A549 (cell line): ENCODE data around the gene PDHB. TPM values are rescaled to one million over a fixed set of nuclear protein-coding genes. Genes with fewer than 3 reads are reported as not detected.

Source experiments
- ATAC-seq, 2 experiments: fragments of 200-7000 bp in 1 of 2; fragments of >200 bp in 1 of 2; cut with Nextera tagmentation in 1 of 2; cut with Tn5 transposase in 1 of 2; 3 replicates each; pipeline versions ENCODE4 v1.8.0 to v1.9.1; 2018 to 2020; ENCODE audit warnings: mild to moderate bottlenecking in 1 of 2, moderate library complexity in 1 of 2
- CTCF ChIA-PET: fragments of 300-600 bp; sonication (Branson Sonifier 250); formaldehyde crosslinking; extraction: SDS; loops from one replicate; lab custom pipeline; 2021; ENCODE audit warnings: antibody characterized with exemption, inconsistent platforms; lab: Yijun Ruan, JAX
- POLR2A ChIA-PET: fragments of 350-600 bp; formaldehyde crosslinking; extraction: SDS; loops from one replicate; lab custom pipeline; 2021; ENCODE audit warnings: antibody characterized with exemption, inconsistent platforms; lab: Yijun Ruan, JAX
- DNase-seq, 2 experiments: peaks; one replicate each; pipeline versions ENCODE4 v3.0.0 to v3.0.0-alpha.2; 2011 to 2016; ENCODE audit warnings: low read depth in 1 of 2, low spot score in 1 of 2
- FAIRE-seq: peaks from 2 replicates; lab custom pipeline; 2011; peaks lifted over from hg19 to GRCh38; lab: Jason Lieb, UNC
- H3K27ac ChIP-seq, 2 experiments: fragments of >200 bp; sonication (Bioruptor Twin); formaldehyde crosslinking; 3 replicates each; pipeline ENCODE4 v1.5.1; 2016 to 2017
- H3K4me1 ChIP-seq: fragments of >200 bp; sonication (Bioruptor Twin); formaldehyde crosslinking; 3 replicates; pipeline ENCODE4 v1.6.1; 2016
- H3K4me2 ChIP-seq: fragments of >200 bp; sonication (Bioruptor Twin); formaldehyde crosslinking; 3 replicates; pipeline ENCODE4 v1.6.1; 2016
- H3K4me3 ChIP-seq: fragments of >200 bp; sonication (Bioruptor Twin); formaldehyde crosslinking; 3 replicates; pipeline ENCODE4 v1.5.1; 2016
- H3K9me3 ChIP-seq: fragments of >200 bp; sonication (Bioruptor Twin); formaldehyde crosslinking; 3 replicates; pipeline ENCODE4 v1.6.1; 2016
- CTCF ChIP-seq: fragments of >200 bp; sonication (Bioruptor Twin); formaldehyde crosslinking; IDR thresholded peaks from 3 replicates; pipeline ENCODE4 v1.5.1; 2016
- FOSB ChIP-seq: fragments of 250-450 bp; sonication (Bioruptor Pico); IDR thresholded peaks from 2 replicates; pipeline ENCODE4 v1.5.0; 2020; ENCODE audit warnings: mild to moderate bottlenecking, moderate library complexity
- HOXB5 ChIP-seq: fragments of 250-450 bp; sonication (Bioruptor Pico); IDR thresholded peaks from 2 replicates; pipeline ENCODE4 v1.5.0; 2020; ENCODE audit warnings: mild to moderate bottlenecking, moderate library complexity
- MAFK ChIP-seq: fragments of 450-650 bp; IDR thresholded peaks from 2 replicates; pipeline ENCODE4 v1.6.1; 2014; ENCODE audit not compliant: partially characterized antibody
- NPAS2 ChIP-seq: fragments of 250-450 bp; sonication (Bioruptor Pico); IDR thresholded peaks from 2 replicates; pipeline ENCODE4 v1.8.0; 2022; ENCODE audit warnings: mild to moderate bottlenecking, moderate library complexity, borderline replicate concordance
- RAD21 ChIP-seq, 2 experiments: fragments of >200 bp in 1 of 2; sonication (Bioruptor Twin) in 1 of 2; formaldehyde crosslinking in 1 of 2; IDR thresholded peaks in 1 of 2; conservative IDR thresholded peaks in 1 of 2; 2 replicates in 1 of 2; 3 replicates in 1 of 2; pipeline ENCODE4 v1.6.1; 2012 to 2018; ENCODE audit warnings: inconsistent platforms in 1 of 2
- RARB ChIP-seq: fragments of 250-450 bp; sonication (Bioruptor Pico); IDR thresholded peaks from 2 replicates; pipeline ENCODE4 v1.8.0; 2021; ENCODE audit warnings: mild to moderate bottlenecking, moderate library complexity
- RNF2 ChIP-seq: fragments of 200-600 bp; sonication (generic); IDR thresholded peaks from 2 replicates; pipeline ENCODE4 v1.6.1; 2016; ENCODE audit warnings: low read depth, mild to moderate bottlenecking, antibody characterized with exemption, moderate library complexity, borderline replicate concordance
- SMC3 ChIP-seq: fragments of >200 bp; sonication (Bioruptor Twin); formaldehyde crosslinking; IDR thresholded peaks from 3 replicates; pipeline ENCODE4 v1.6.1; 2018; ENCODE audit warnings: inconsistent platforms
- TFCP2L1 ChIP-seq: fragments of 250-450 bp; sonication (Bioruptor Pico); IDR thresholded peaks from 2 replicates; pipeline ENCODE4 v1.5.0; 2021; ENCODE audit warnings: mild to moderate bottlenecking
- WGBS: methylation state at CpG from one replicate; pipeline ENCODE4 v1.1.6; 2017; ENCODE audit errors: missing lambda C conversion rate; 5-methylcytosine and 5-hydroxymethylcytosine counted together
- polyA plus RNA-seq, 4 experiments: library from polyadenylated mRNA; depleted of rRNA in 3 of 4; stranded (reverse); fragments of >200 nt; fragmentation: RNase III in 1 of 4; extraction: RNeasy Plus Mini Kit Qiagen cat#74134 plus additional on column Dnase treatment in 1 of 4; gene quantifications; 2 replicates in 3 of 4; 3 replicates in 1 of 4; pipeline ENCODE4 v1.2.3, GENCODE V29; 2011 to 2017
- TF ChIP-seq, protein P1 (sequence below): fragments of 250-450 bp; sonication (Bioruptor Pico); IDR thresholded peaks from 2 replicates; pipeline ENCODE4 v1.5.0; 2021; ENCODE audit warnings: mild to moderate bottlenecking, moderate library complexity, borderline replicate concordance
- TF ChIP-seq, protein P2 (sequence below): IDR thresholded peaks from 2 replicates; pipeline ENCODE4 v1.6.1; 2012

Gene PDHB
- polyA plus RNA-seq, 2 of the 4 experiments (the other 2 are of a cell fraction), result 82.0 to 113 TPM

DNA sequence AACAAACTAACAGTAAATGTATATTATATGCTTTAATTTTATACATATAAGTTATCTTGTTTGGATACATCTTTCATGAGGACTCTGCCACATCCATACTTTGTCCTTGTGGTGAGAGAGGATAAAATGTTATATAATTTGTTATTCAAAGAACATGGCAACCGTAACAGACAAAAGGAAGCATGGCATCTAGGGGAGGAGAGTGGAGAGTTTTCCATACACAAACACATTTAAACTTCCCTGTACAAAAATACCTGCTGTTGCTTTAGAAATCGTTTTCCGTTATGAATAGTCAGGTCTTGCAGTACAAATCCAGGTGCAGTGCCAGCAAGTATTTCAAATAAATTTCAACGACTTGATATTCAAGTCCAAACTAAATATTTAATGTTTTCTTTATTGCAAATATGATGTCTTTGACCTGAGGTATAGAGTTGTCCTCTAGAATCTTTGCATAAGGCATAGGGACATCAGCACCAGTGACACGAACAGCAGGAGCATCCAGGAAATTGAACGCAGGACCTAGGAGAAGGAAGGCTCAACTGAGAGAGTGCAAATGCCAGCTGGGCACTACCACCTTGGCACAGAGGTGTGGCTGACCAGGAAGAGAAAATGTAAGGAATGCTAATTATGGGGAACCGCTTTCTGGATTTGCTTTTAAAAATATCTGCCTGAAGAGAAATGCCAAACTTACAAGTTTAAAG lies 5.8 kb downstream of the PDHB start (continued):
- TF ChIP-seq NPAS2, result no peak

- H3K4me1 ChIP-seq, result no peaks in the 10 kb centered on the region
- no peak overlapping the region for H3K27ac ChIP-seq
- DNase-seq, result no peak
- H3K4me2 ChIP-seq, result no peak overlapping the region
- TF ChIP-seq, protein P1, sequence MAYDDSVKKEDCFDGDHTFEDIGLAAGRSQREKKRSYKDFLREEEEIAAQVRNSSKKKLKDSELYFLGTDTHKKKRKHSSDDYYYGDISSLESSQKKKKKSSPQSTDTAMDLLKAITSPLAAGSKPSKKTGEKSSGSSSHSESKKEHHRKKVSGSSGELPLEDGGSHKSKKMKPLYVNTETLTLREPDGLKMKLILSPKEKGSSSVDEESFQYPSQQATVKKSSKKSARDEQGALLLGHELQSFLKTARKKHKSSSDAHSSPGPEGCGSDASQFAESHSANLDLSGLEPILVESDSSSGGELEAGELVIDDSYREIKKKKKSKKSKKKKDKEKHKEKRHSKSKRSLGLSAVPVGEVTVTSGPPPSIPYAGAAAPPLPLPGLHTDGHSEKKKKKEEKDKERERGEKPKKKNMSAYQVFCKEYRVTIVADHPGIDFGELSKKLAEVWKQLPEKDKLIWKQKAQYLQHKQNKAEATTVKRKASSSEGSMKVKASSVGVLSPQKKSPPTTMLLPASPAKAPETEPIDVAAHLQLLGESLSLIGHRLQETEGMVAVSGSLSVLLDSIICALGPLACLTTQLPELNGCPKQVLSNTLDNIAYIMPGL, result no peak
- peak; percentile 49 for TF ChIP-seq MAFK
- FAIRE-seq, result no peak
- ChIA-PET POLR2A (no interaction called here), CTCF (interaction anchor here (0.9 to 2.0 kb wide), 5 partner anchors 11 to 119 kb away, joined by 3 to 8 read pairs (median 3); partner anchors contain the start of genes HTD2 and RPP14)
- 44% methylated on average over 2 of the region's 2 CpGs for WGBS
- H3K4me3 ChIP-seq, result no peak overlapping the region
- H3K9me3 ChIP-seq, result no peaks in the 10 kb centered on the region
- ATAC-seq, result no peak
Measured at GRCh38 chr3:58425782-58426181, 7.8 kb downstream of the PDHB start.

- H3K4me1 ChIP-seq, result no peaks in the 10 kb centered on the region
- H3K4me2 ChIP-seq, result no peak overlapping the region
- no peak for DNase-seq
- ChIA-PET CTCF (interaction anchor here (0.6 to 2.3 kb wide), 8 partner anchors 9 to 206 kb away, joined by 3 to 10 read pairs (median 6); partner anchors contain the start of genes HTD2, KCTD6 and RPP14), POLR2A (interaction anchor here (1.3 kb wide), 1 partner anchor 9 kb away, joined by 3 read pairs; no protein-coding TSS in a partner anchor)
- 84% methylated on average over 8 of the region's 8 CpGs for WGBS
- H3K4me3 ChIP-seq, result no peak overlapping the region
- H3K9me3 ChIP-seq, result no peaks in the 10 kb centered on the region
- H3K27ac ChIP-seq, result no peak overlapping the region
- no peak for ATAC-seq
- FAIRE-seq, result no peak
- TF ChIP-seq, protein P2, sequence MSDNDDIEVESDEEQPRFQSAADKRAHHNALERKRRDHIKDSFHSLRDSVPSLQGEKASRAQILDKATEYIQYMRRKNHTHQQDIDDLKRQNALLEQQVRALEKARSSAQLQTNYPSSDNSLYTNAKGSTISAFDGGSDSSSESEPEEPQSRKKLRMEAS, result no peak
- TF ChIP-seq FOSB (CRISPR knock-in tag), result no peak
- TF ChIP-seq TFCP2L1 (CRISPR knock-in tag), result no peak
- TF ChIP-seq RARB, result no peak
Measured at GRCh38 chr3:58424613-58425012, 9.0 kb downstream of the PDHB start.

- no peak overlapping the region for H3K4me2 ChIP-seq
- FAIRE-seq, result no peak
- no peaks in the 10 kb centered on the region for H3K9me3 ChIP-seq
- DNase-seq, result peak; percentile 7 to 51
- ChIA-PET POLR2A (no interaction called here), CTCF (interaction anchor here (0.8 to 2.3 kb wide), 7 partner anchors 7 to 111 kb away, joined by 3 to 10 read pairs (median 4); partner anchors contain the start of genes KCTD6, PDHB and PXK)
- H3K27ac ChIP-seq, result no peak overlapping the region
- WGBS, result 74% methylated on average over 7 of the region's 8 CpGs
- TF ChIP-seq SMC3 (peak; percentile 42; the same call in 2 of the 3 replicates), RAD21 (conservative IDR thresholded peaks at IDR 0.05 in 1 of 2, IDR thresholded peaks at IDR 0.05 in 1 of 2) (peak; percentile 54 to 56), HOXB5 (CRISPR knock-in tag) (no peak), CTCF (peak; percentile 33), RNF2 (no peak)
- H3K4me1 ChIP-seq, result no peaks in the 10 kb centered on the region
- peak; percentile 84 to 85 for ATAC-seq
- H3K4me3 ChIP-seq, result no peak overlapping the region
Measured at GRCh38 chr3:58422756-58423325, 10.8 kb downstream of the PDHB start.
